ENCODE measurements around the gene ZMAT2.
"Not testable (repeated sequence)": the region's sequence is repeated elsewhere in the genome, so short reads cannot be mapped to it uniquely, and the experiment has no call there.

ZMAT2 gene

DNA sequence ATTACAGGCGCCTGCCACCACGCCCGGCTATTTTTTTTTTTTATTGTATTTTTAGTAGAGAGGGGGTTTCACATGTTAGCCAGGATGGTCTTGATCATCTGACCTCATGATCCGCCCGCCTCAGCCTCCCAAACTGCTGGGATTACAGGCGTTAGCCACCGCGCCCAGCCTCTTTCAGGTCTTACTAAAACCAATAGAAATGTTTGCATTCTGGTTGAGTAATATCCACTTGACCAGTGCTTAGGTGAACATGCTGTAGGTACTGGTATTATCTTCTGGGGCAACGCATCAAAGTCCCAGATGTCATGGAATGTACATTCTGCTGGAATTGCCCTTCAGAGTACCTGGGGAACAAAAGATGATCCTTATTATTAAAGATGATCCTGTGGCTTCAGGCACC lies 8.5 kb downstream of the ZMAT2 start:
- DNase-seq (ENCODE audit: low read depth): not testable (repeated sequence)

- DNase-seq (ENCODE audit: low read depth): peak; percentile 95
These were observed 10.8 kb downstream of the ZMAT2 start for GRCh38 chr5:140710899-140711552.

GRCh38 chr5:140711794-140712193 lies 11.5 kb downstream of the ZMAT2 start:
- no peak for DNase-seq (ENCODE audit: low read depth)

GRCh38 chr5:140713562-140714094 lies 13.4 kb downstream of the ZMAT2 start:
- DNase-seq (ENCODE audit: low read depth): no peak

DNA sequence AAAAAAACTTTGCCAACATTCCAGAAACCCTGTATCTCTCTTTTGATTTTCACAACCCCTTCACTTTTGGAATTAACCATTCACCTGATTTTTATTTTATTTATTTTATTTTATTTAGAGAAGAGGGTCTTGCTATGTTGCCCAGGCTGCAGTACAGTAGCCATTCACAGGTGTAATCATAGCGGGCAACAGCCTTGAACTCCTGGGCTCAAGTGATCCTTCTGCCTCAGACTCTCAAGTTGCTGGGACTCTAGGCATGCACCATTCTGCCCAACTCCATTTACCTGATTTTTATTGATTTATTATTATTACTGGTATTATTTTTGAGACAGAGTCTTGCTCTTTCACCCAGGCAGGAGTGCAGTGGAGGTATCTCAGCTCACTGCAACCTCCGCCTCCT lies 16.0 kb downstream of the ZMAT2 start:
- DNase-seq (ENCODE audit: low read depth): not testable (repeated sequence)

- DNase-seq (ENCODE audit: low read depth): no peak
These were observed 18.0 kb downstream of the ZMAT2 start for GRCh38 chr5:140718266-140718592.

DNA sequence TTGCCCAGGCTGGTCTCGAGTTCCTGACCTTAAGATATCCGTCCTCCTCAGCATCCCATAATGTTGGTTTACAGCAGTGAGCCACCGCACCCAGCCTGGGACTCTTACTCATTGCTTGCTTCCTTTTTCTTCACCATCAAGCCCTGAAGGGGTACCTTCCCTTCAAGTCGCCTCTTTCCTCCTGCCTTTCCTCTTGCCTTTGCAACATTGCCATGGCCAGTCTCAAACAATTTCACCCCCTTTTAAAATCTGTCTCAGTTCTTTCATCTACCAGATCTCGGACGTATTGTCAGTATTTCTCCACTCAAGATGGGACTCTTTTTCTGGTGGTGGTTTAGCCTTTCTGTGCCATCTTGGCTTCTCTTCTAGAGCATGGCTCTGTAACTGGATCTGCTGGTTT lies 20.5 kb downstream of the ZMAT2 start:
- not testable (repeated sequence) for DNase-seq (ENCODE audit: low read depth)

DNA sequence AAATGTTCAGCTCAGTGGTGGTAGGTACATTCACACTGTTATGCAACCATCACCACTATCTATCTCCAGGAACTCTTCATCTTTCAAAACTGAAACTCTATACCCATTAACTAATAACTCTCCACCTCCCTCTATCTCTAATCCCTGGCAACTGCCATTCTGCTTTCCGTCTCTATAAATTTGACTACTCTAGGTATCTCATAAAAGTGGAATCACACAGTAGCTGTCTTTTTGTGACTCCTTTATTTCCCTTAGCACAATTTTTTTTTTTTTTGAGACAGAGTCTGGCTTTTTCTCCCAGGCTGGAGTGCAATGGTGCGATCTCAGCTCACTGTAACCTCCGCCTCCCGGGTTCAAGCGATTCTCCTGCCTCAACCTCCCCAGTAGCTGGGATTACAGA lies 21.1 kb downstream of the ZMAT2 start:
- not testable (repeated sequence) for DNase-seq (ENCODE audit: low read depth)

GRCh38 chr5:140725799-140726471 lies 25.7 kb downstream of the ZMAT2 start:
- peak; percentile 78 for DNase-seq (ENCODE audit: low read depth)

- no peak for DNase-seq (ENCODE audit: low read depth)
These were observed 32.9 kb downstream of the ZMAT2 start for GRCh38 chr5:140733098-140733497.

GRCh38 chr5:140734354-140734753 lies 34.1 kb downstream of the ZMAT2 start:
- peak; percentile 4 for DNase-seq (ENCODE audit: low read depth)

- no peak for DNase-seq (ENCODE audit: low read depth)
These were observed 37.2 kb downstream of the ZMAT2 start for GRCh38 chr5:140737486-140737885.

DNA sequence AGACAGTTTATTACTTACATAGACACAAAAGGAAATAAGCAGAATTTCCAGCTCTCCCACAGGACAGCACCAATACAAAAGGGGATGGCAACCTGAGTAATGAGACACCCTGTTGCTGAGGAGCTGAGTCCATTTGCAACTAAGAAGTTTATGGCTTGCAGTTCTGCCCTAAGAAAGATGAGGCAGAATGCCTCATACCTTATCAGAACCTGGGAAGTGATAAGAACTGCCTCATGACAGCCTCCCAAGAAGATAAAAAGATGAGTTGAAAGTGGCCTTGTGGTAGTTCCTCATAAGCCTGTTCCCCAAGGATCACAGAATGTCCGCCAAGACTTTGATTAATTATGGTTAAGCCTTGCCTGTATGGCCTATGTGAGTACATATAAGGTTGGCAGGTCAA lies 41.7 kb downstream of the ZMAT2 start:
- DNase-seq (ENCODE audit: low read depth): no peak

- no peak for DNase-seq (ENCODE audit: low read depth)
These were observed 53.3 kb downstream of the ZMAT2 start for GRCh38 chr5:140753561-140753960.

Data from stromal cell of bone marrow (primary cell).